Neural progenitor cell (in vitro differentiated cells): ENCODE results near the gene ASTN2. TPM values are rescaled to one million over a fixed set of nuclear protein-coding genes. Genes with fewer than 3 reads are reported as not detected.

Source experiments
- DNase-seq: peaks from one replicate; pipeline ENCODE4 v3.0.0-alpha.2; 2016; ENCODE audit warnings: low spot score
- H2AFZ ChIP-seq: fragments of 200-600 bp; sonication (generic); replicated peaks from 2 replicates; pipeline ENCODE4 v1.6.1; 2016; ENCODE audit warnings: antibody characterized with exemption
- H3F3A ChIP-seq: fragments of 200-600 bp; sonication (generic); 2 replicates; pipeline ENCODE4 v1.6.1; 2016; ENCODE audit warnings: antibody characterized with exemption, low read depth
- H3K27ac ChIP-seq: fragments of 200-600 bp; sonication (generic); 2 replicates; pipeline ENCODE4 v1.5.1; 2016; ENCODE audit warnings: mild to moderate bottlenecking
- H3K27me3 ChIP-seq: fragments of 200-600 bp; sonication (generic); 2 replicates; pipeline ENCODE4 v1.6.1; 2016; ENCODE audit warnings: mild to moderate bottlenecking, moderate library complexity
- H3K36me3 ChIP-seq: fragments of 200-600 bp; sonication (generic); 2 replicates; pipeline ENCODE4 v1.5.1; 2016
- H3K4me1 ChIP-seq: fragments of 200-600 bp; sonication (generic); 2 replicates; pipeline ENCODE4 v1.6.1; 2016; ENCODE audit warnings: mixed run types
- H3K4me2 ChIP-seq: fragments of 200-600 bp; sonication (generic); 2 replicates; pipeline ENCODE4 v1.6.1; 2016
- H3K4me3 ChIP-seq: fragments of 200-600 bp; sonication (generic); 2 replicates; pipeline ENCODE4 v1.5.1; 2016
- H3K79me2 ChIP-seq: fragments of 200-600 bp; sonication (generic); 2 replicates; pipeline ENCODE4 v1.6.1; 2016; ENCODE audit warnings: low read depth
- H3K9ac ChIP-seq: fragments of 200-600 bp; sonication (generic); 2 replicates; pipeline ENCODE4 v1.6.1; 2016
- H3K9me3 ChIP-seq: fragments of 200-600 bp; sonication (generic); 2 replicates; pipeline ENCODE4 v1.5.1; 2016; ENCODE audit warnings: low read depth
- H4K20me1 ChIP-seq: fragments of 200-600 bp; sonication (generic); 2 replicates; pipeline ENCODE4 v1.6.1; 2016; ENCODE audit warnings: low read depth
- H3K27ac Mint-ChIP-seq: 3 replicates; pipeline ENCODE4 v1.8.0; 2021; ENCODE audit warnings: mixed read lengths
- H3K27me3 Mint-ChIP-seq: 2 replicates; pipeline ENCODE4 v1.8.0; 2022; ENCODE audit warnings: low read depth, mild to moderate bottlenecking, inconsistent platforms, moderate library complexity, mixed read lengths; ENCODE audit not compliant: insufficient read depth
- H3K36me3 Mint-ChIP-seq: 3 replicates; pipeline ENCODE4 v1.8.0; 2021; ENCODE audit warnings: mixed read lengths
- H3K4me1 Mint-ChIP-seq: 3 replicates; pipeline ENCODE4 v1.8.0; 2021; ENCODE audit warnings: mixed read lengths
- H3K4me3 Mint-ChIP-seq: 3 replicates; pipeline ENCODE4 v1.8.0; 2021; ENCODE audit warnings: mild to moderate bottlenecking, moderate library complexity, mixed read lengths
- H3K9me3 Mint-ChIP-seq: 3 replicates; pipeline ENCODE4 v1.8.0; 2020; ENCODE audit warnings: mixed read lengths
- EZH2 ChIP-seq: fragments of 200-600 bp; sonication (generic); IDR thresholded peaks from 2 replicates; pipeline ENCODE4 v1.6.1; 2017; ENCODE audit warnings: antibody characterized with exemption, mild to moderate bottlenecking, moderate library complexity
- EZH2phosphoT487 ChIP-seq: fragments of 200-600 bp; sonication (generic); IDR thresholded peaks from 2 replicates; pipeline ENCODE4 v1.6.1; 2017; ENCODE audit warnings: antibody characterized with exemption
- total RNA-seq: library from RNA; depleted of rRNA; stranded (reverse); fragments of >200 nt; gene quantifications from 2 replicates; pipeline ENCODE4 v1.2.3, GENCODE V29; 2015; ENCODE audit warnings: low replicate concordance
- TF ChIP-seq, protein P1 (sequence below): fragments of 200-600 bp; sonication (generic); IDR thresholded peaks from 2 replicates; pipeline ENCODE4 v1.5.1; 2017; ENCODE audit warnings: antibody characterized with exemption, mild to moderate bottlenecking

The ASTN2 gene
- total RNA-seq, 1 donor from 2014 or later, result 8.0 TPM

DNA sequence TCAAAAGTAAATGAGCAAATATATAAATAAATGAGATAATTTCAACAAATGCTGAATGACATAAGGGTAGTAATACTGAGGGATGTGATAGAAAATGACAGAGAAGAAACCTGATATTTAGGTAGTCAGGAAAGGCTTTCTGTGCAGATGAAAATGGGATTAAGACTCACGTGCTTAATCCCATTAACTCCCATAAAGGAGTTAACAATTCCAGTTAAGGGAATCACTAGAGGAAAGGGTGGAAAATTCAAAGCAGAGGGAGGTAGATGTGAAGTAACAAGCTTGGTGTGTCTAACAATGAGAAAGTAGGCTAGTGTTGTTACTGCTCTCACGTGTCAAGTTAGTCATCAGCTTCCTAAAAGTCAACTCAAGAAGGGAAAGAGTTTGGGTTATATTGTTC lies 818.2 kb downstream of the ASTN2 start:
- no peaks in the 10 kb centered on the region for H3F3A ChIP-seq
- Mint-ChIP-seq H3K9me3 (no peaks in the 10 kb centered on the region), H3K27ac (no peak overlapping the region), H3K4me3 (no peak overlapping the region), H3K36me3 (no peaks in the 10 kb centered on the region), H3K4me1 (peaks cover 4% of the 10 kb centered on the region), H3K27me3 (peaks cover 3% of the 10 kb centered on the region)
- DNase-seq, result peak; percentile 33
- H4K20me1 ChIP-seq, result no peaks in the 10 kb centered on the region
- no peaks in the 10 kb centered on the region for H3K9me3 ChIP-seq
- H3K4me3 ChIP-seq, result no peak overlapping the region
- H3K27me3 ChIP-seq, result no peaks in the 10 kb centered on the region
- peak overlapping the region; percentile 37 for H3K4me2 ChIP-seq
- TF ChIP-seq EZH2phosphoT487 (peak; percentile 11), EZH2 (no peak)
- no peaks in the 10 kb centered on the region for H3K79me2 ChIP-seq
- no peak overlapping the region for H2AFZ ChIP-seq
- no peak overlapping the region for H3K9ac ChIP-seq
- H3K27ac ChIP-seq, result no peak overlapping the region
- peaks cover 8% of the 10 kb centered on the region for H3K4me1 ChIP-seq
- no peaks in the 10 kb centered on the region for H3K36me3 ChIP-seq

DNA sequence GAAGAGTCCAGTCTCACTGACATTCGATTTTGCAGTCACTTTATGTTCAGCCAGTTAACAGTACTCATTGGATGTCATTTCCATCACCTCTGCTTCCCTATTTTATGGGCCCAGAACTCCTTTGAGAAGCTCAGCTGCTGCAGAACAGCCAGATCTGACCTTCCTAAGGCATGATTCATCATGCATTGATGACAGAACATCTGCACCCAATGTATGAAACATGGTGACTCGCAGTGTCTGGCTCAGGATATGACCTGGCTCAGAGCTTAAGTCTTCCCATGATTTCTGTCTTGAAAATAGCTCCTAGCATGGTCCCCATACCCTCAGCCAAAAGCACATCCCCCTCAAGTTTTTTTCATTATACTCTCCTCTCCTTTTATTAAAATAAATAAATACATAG lies 820.3 kb downstream of the ASTN2 start:
- Histone ChIP-seq H3K4me3 (no peak overlapping the region), H3K9ac (no peak overlapping the region), H4K20me1 (no peaks in the 10 kb centered on the region), H3K27me3 (no peaks in the 10 kb centered on the region), H3K36me3 (no peaks in the 10 kb centered on the region), H2AFZ (no peak overlapping the region), H3K4me2 (no peak overlapping the region), H3K4me1 (peaks cover 8% of the 10 kb centered on the region), H3K27ac (no peak overlapping the region), H3K79me2 (no peaks in the 10 kb centered on the region), H3K9me3 (no peaks in the 10 kb centered on the region), H3F3A (no peaks in the 10 kb centered on the region)
- no peak for DNase-seq
- Mint-ChIP-seq H3K27me3 (peaks cover 3% of the 10 kb centered on the region), H3K36me3 (peaks cover 2% of the 10 kb centered on the region), H3K4me3 (no peak overlapping the region), H3K9me3 (peaks cover 3% of the 10 kb centered on the region), H3K4me1 (peaks cover 4% of the 10 kb centered on the region), H3K27ac (no peak overlapping the region)
- TF ChIP-seq EZH2phosphoT487, result no peak
- TF ChIP-seq EZH2, result no peak
- TF ChIP-seq, protein P1, sequence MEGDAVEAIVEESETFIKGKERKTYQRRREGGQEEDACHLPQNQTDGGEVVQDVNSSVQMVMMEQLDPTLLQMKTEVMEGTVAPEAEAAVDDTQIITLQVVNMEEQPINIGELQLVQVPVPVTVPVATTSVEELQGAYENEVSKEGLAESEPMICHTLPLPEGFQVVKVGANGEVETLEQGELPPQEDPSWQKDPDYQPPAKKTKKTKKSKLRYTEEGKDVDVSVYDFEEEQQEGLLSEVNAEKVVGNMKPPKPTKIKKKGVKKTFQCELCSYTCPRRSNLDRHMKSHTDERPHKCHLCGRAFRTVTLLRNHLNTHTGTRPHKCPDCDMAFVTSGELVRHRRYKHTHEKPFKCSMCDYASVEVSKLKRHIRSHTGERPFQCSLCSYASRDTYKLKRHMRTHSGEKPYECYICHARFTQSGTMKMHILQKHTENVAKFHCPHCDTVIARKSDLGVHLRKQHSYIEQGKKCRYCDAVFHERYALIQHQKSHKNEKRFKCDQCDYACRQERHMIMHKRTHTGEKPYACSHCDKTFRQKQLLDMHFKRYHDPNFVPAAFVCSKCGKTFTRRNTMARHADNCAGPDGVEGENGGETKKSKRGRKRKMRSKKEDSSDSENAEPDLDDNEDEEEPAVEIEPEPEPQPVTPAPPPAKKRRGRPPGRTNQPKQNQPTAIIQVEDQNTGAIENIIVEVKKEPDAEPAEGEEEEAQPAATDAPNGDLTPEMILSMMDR, result no peak

DNA sequence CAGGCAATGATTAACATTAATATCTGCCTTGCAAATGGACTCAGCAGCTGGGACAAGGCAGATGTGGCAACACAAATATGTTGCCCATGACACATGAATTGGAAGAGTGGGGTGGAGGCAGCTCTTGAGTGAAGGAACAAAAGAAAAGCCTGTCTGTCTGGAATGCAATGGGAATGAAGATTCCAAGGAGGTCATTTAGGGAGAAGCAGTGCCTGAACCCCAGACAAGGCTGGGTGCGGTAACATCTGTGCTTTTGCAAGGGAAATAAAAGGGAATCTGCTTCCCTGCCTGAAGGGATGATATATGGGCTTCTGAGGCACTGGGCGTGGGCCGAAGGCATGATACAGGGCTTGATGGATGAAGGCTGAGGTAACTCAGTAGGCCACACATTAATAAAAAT lies 821.9 kb downstream of the ASTN2 start:
- H3K36me3 Mint-ChIP-seq, result peaks cover 2% of the 10 kb centered on the region
- TF ChIP-seq EZH2 (no peak), EZH2phosphoT487 (no peak)
- TF ChIP-seq, protein P1, result no peak
- Histone ChIP-seq H3K27ac (no peak overlapping the region), H3K4me2 (no peak overlapping the region), H4K20me1 (no peaks in the 10 kb centered on the region), H3K9me3 (no peaks in the 10 kb centered on the region), H3K79me2 (no peaks in the 10 kb centered on the region), H3K9ac (no peak overlapping the region), H3K36me3 (peaks cover 4% of the 10 kb centered on the region), H3K27me3 (no peaks in the 10 kb centered on the region), H3F3A (no peaks in the 10 kb centered on the region), H3K4me1 (peaks cover 8% of the 10 kb centered on the region), H2AFZ (no peak overlapping the region), H3K4me3 (no peak overlapping the region)
- H3K27ac Mint-ChIP-seq, result no peak overlapping the region
- H3K9me3 Mint-ChIP-seq, result peaks cover 17% of the 10 kb centered on the region
- peaks cover 4% of the 10 kb centered on the region for H3K4me1 Mint-ChIP-seq
- DNase-seq, result no peak
- no peak overlapping the region for H3K4me3 Mint-ChIP-seq
- H3K27me3 Mint-ChIP-seq, result peaks cover 3% of the 10 kb centered on the region

DNA sequence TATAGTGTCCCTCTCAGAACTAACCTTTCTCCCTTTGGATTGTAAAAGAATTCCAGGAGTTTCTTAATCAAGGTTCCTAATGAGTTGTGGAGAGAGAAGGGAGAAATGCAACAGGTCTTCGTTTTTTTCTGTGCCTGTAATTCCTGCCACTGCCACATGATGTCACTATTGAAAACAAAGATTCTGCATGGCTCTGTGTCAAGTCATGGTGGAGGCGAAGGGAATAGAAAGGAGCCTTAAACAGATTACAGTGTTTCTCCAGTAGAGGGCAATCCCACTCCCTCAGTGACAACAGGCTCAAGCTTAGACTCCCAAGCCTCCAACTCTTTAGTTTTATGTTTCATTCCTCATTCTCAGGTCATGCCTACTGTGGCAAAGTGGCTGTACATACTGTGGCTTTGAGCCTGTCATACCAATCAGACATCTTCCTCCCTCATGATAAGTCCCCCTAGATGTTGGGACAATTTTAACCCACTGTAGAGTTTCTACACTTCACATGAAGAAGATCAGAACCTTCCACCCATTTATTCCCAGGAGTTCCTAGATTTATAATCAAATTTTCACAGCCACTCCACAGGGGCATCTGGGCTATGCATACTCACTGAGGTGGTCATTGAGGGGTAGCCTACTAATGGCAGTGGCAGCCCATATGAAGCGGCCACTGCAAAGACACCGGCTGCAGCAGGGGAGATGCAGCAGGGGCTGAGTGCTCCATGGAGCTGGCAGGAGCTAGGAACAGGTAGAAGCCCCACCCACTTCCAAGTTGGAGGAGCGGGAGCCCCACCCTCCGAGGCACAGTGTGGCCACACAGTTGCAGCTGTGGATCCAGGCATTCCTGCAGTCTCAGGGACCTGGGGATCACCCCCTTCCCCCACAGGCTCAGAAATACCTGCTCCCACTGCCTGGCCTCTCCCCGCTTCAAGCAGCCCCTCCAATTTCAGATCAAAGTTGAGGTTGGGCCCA lies 825.2 kb downstream of the ASTN2 start:
- Histone ChIP-seq H3K4me1 (no peaks in the 10 kb centered on the region), H3K27me3 (no peaks in the 10 kb centered on the region), H3K9ac (no peak overlapping the region), H3K4me2 (no peak overlapping the region), H3K36me3 (peaks cover 4% of the 10 kb centered on the region), H3K4me3 (no peak overlapping the region), H3F3A (no peaks in the 10 kb centered on the region), H3K79me2 (no peaks in the 10 kb centered on the region), H3K27ac (no peak overlapping the region), H2AFZ (no peak overlapping the region), H4K20me1 (no peaks in the 10 kb centered on the region), H3K9me3 (no peaks in the 10 kb centered on the region)
- TF ChIP-seq EZH2phosphoT487 (no peak), EZH2 (no peak)
- TF ChIP-seq, protein P1, result peak; percentile 81
- peak; percentile 65 for DNase-seq
- Mint-ChIP-seq H3K4me1 (no peaks in the 10 kb centered on the region), H3K4me3 (no peak overlapping the region), H3K9me3 (peaks cover 20% of the 10 kb centered on the region), H3K27ac (no peak overlapping the region), H3K27me3 (no peaks in the 10 kb centered on the region), H3K36me3 (peaks cover 2% of the 10 kb centered on the region)
